ENCODE data around the gene VIPAS39.

DNA sequence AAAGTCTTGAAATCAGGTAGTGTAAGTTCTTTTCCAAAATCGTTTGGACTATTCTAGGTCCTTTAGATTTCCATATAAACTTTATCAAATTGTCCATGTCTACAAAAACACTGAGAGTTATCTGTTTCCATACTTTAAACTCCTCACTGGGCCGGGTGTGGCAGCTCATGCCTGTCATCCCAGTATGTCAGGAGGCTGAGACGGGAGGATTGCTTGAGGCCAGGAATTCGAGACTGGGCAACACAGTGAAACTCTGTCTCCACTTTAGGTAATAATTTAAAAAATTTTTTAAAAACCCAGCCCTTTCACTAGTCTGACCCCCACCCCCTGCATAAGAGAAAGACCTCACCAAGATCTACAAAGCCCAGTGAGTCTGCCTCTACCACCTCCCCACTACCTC lies 47.6 kb upstream of the VIPAS39 start:
- TF ChIP-seq CTCF (IDR thresholded peaks at IDR 0.05) (no peak), POLR2A (IDR thresholded peaks at IDR 0.05) (no peak)

Data from thyroid gland (tissue), 4 donors.